Epidermal melanocyte (primary cell): ENCODE results near the gene TIMM21.

Source experiments
- DNase-seq: peaks from one replicate; pipeline ENCODE4 v3.0.0; 2011; ENCODE audit warnings: low spot score; ENCODE audit not compliant: insufficient read length

Gene TIMM21

DNA sequence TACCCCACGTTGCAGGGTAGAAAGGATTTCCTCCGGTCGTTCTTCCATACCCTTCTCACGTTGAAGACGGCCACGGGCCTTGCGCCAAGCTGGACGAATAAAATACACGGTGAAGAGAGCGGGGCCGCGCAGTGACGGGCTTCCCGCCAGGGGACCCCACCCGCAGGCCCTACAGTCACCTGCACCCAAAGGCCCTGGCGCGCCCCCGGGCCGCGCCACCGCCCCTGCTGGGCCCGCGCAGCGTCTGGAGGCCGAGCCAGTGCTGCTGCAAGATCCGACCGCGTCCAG lies 888 bp upstream of the TIMM21 start:
- DNase-seq = no peak

GRCh38 chr18:74148543-74149070 lies 284 bp downstream of the TIMM21 start:
- DNase-seq = no peak

DNA sequence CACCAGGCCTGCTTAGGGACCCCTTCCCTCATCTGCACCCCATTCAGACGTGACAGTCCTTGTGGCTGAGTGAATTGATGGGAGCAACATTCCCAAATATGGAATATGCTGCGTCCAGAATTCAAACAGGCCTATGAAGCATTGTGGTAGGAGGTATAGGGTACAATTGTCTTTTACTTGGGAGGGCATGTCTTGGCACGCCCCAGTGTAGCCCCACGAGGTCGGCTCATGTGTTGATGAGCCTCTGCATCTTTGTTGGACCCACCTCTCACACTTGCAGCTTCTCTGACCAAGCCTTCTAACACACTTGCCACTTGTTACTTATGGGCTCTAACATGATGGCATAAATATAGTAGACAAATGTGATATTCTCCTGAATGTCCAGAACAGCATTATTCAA lies 1.6 kb downstream of the TIMM21 start:
- no peak for DNase-seq

- DNase-seq = no peak
Observed at GRCh38 chr18:74152270-74152669, 3.9 kb downstream of the TIMM21 start.

DNA sequence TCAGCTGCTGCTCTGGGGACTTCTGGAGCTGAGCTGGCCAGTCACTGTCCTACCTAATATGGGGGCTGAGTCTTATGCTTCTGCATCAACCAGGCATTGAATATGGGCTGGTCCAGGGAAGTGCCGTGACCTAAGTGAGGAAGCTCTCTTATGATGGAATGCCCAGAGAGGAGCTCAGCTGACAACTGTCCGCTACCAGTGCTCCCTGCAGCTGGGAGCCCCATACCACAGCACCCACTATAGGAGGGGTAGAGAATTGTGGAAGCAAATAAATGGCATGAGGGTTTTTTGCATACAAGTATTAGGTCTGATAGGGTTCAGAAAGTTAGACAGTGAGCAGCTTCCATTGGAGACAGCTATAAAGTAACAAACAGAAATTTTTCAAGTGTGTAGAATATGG lies 4.5 kb downstream of the TIMM21 start:
- no peak for DNase-seq

- DNase-seq = no peak
Observed at GRCh38 chr18:74153377-74153776, 5.1 kb downstream of the TIMM21 start.

DNA sequence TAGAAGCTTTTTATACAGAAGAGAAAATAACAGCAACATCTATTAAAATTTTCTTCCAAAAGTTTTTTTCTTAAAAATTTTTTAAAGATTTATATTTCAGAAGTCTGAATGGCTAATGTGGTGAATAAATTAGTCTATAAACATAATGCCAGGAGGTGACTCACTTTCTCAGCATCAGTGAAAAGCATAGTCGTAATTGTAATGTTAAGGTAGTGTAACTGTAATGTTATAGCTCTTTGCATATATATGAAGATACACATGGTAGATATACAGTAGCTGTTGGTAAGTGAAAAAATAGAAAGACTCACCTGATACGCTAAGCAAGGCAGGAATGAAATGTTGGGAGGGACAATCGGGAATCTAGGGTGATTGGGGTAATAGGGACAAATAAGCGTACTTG lies 5.5 kb downstream of the TIMM21 start:
- DNase-seq = no peak

DNA sequence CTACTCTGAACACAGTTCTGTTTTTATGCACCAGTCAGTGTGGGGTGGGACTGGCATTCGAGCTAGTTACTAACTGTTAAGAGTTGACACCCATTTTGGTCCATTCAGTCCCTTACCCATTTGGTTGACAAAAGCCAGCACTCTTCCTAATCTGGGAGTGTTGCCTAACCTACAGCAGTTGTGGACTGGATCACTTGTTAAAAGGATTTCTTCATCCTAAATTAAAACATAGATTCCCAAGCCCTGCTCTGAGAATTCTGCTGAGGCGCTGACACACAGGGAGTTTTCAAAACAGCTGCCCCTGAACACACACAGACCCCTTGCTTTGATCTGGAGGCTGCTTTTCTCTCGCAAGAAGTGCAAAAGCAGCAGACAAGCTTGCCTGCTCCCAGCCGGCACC lies 6.4 kb downstream of the TIMM21 start:
- no peak for DNase-seq

DNA sequence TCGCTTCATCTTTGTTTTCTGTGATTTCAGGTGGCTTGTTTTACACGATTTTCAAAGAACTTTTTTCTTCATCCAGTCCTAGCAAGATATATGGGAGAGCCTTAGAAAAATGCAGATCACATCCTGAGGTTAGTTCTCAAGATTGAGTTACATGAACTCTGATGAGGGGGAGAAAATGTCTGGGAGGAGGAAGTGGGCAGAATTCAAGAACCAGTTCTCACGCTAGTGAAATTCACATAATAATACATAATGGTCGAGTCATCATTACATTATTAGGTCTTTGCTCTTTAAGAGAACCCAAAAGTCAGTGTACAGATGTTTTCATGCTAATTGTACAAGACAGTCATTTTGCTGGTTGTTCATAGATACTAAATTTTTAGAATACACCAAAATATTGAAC lies 7.0 kb downstream of the TIMM21 start:
- no peak for DNase-seq

GRCh38 chr18:74163019-74163660 lies 14.8 kb downstream of the TIMM21 start:
- no peak for DNase-seq

GRCh38 chr18:74166386-74166785 lies 18.1 kb downstream of the TIMM21 start:
- DNase-seq = no peak

GRCh38 chr18:74171910-74172606 lies 23.7 kb downstream of the TIMM21 start:
- DNase-seq = no peak

- no peak for DNase-seq
Observed at GRCh38 chr18:74172697-74173433, 24.5 kb downstream of the TIMM21 start.

DNA sequence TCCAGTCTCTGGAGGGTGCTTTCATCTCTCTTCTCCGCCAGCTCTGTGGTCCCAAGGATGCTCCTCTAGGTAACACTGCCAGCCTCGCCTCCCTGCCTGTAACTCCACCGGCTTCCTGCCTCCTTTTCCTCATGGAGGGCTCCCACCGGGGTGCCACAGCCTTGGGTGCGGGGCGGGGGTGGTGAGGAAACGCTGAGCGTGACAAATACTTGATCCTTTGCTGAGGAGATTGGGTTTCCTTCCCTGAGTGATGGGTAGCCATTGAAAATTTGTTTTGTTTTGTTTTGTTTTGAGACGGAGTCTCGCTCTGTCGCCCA lies 25.1 kb downstream of the TIMM21 start:
- DNase-seq = no peak

GRCh38 chr18:74175658-74176057 lies 27.3 kb downstream of the TIMM21 start:
- no peak for DNase-seq

GRCh38 chr18:74178884-74179283 lies 30.6 kb downstream of the TIMM21 start:
- DNase-seq = no peak

- no peak for DNase-seq
Observed at GRCh38 chr18:74179623-74180199, 31.4 kb downstream of the TIMM21 start.

DNA sequence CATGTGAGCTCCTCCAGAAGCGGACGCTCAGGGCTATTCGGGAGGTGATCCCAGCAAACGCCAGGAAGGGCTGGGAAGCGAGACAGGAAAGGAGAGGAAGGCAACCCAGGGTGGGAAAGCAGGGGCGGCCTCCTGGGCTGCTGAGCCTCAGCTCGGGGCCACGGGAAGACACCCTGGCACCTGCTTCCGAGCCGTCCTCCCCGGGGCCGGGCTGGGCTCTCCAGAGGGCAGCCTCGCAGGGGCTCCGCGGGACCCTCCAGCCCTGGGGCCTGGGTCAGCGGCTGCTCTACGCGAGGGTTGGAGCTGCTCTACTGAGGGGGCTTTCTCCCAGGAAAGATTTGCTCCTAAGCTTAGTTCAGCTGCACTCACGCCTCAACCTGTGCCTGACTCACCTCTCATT lies 34.0 kb downstream of the TIMM21 start:
- no peak for DNase-seq

DNA sequence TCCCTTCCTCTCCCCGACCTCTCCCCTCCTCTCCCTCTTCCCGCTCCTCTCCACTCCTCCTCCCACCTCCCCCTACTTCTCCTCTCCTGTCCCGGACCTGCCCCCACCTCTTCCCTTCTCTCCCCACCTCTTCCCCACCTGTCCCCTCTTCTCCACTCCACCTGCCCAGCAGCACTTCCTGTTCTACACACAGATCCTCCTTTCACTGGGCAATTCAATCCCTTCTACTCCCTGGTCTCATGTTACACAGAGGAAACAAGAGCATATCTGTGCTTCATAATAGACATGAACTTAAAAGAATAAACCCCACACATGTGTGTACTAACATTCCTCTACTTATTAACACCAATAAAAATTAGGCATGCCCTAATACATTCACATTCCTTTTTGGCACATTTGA lies 34.8 kb downstream of the TIMM21 start:
- no peak for DNase-seq

GRCh38 chr18:74184875-74185274 lies 36.6 kb downstream of the TIMM21 start:
- DNase-seq = no peak

- DNase-seq = no peak
Observed at GRCh38 chr18:74185860-74186259, 37.5 kb downstream of the TIMM21 start.

DNA sequence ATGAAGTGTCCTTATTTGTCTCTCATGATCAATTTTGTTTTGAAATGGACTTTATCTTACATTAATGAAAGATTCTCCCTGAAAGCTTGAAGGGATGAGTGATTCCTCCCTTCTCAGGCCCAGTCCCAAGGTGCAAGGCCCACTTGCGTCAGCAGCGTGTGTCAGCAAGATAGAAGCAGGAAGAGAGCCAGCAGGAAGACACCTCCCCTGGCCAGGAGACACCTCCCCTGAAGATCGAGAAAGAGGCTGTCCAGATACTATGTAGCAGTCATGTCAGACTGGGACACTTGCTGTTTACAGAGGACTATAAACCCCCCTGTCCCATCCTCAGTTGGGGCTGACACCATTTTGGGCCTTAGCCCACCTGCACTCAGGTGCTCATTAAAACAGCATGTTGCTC lies 38.3 kb downstream of the TIMM21 start:
- DNase-seq = no peak
